K562 (cell line): Measurements from ENCODE around the gene SLCO3A1. TPM values are rescaled to one million over a fixed set of nuclear protein-coding genes. Genes with fewer than 3 reads are reported as not detected.

Source experiments
- ATAC-seq: fragments of 200-7000 bp; cut with Tn5 transposase; 3 replicates; pipeline ENCODE4 v1.9.1; 2020; ENCODE audit warnings: moderate library complexity
- BruUV-seq: library from RNA; stranded (reverse); fragments of 400-500 nt; replicated peaks from 2 replicates; lab custom pipeline; 2021; lab: Mats Ljungman, UMichigan
- CTCF ChIA-PET: fragments of 300-600 bp; formaldehyde crosslinking; extraction: SDS; loops from one replicate; lab custom pipeline; 2021; ENCODE audit warnings: low intra/inter-chr PET ratio; lab: Yijun Ruan, JAX
- POLR2A ChIA-PET: fragments of 300-600, 350-650 bp; sonication (Branson Sonifier 250); formaldehyde crosslinking; extraction: SDS; loops from one replicate; lab custom pipeline; 2021; ENCODE audit warnings: antibody characterized with exemption, inconsistent platforms; lab: Yijun Ruan, JAX
- DNase-seq, 4 experiments: peaks; one replicate each; pipeline versions ENCODE4 v3.0.0 to v3.0.0-alpha.2; 2011 to 2018; ENCODE audit warnings: low spot score in 3 of 4, mixed read lengths in 3 of 4; ENCODE audit errors: extremely low read depth in 1 of 4
- FAIRE-seq: peaks from 2 replicates; lab custom pipeline; 2011; peaks lifted over from hg19 to GRCh38; lab: Jason Lieb, UNC
- H2AFZ ChIP-seq: 2 replicates; pipeline ENCODE4 v1.6.0; 2011; ENCODE audit warnings: low read depth, low read length, control low read depth, inconsistent platforms
- H3K27ac ChIP-seq: fragments of 200-600 bp; 3 replicates; pipeline ENCODE4 v1.8.0; 2011; ENCODE audit warnings: low read depth, mild to moderate bottlenecking, control low read depth, inconsistent platforms, low read length, moderate library complexity, mixed read lengths; ENCODE audit errors: extremely low read depth
- H3K27me3 ChIP-seq, 2 experiments: fragments of 300-600 bp in 1 of 2; 2 replicates in 1 of 2; 3 replicates in 1 of 2; pipeline versions ENCODE4 v1.6.0 to v1.8.0; 2011; ENCODE audit warnings: inconsistent platforms in 2 of 2, low read length in 2 of 2, mild to moderate bottlenecking in 1 of 2, mixed read lengths in 1 of 2, moderate library complexity in 1 of 2; ENCODE audit not compliant: control insufficient read depth in 2 of 2, insufficient read depth in 2 of 2
- H3K36me3 ChIP-seq: fragments of 300-600 bp; 3 replicates; pipeline ENCODE4 v1.8.0; 2011; ENCODE audit warnings: mild to moderate bottlenecking, low read length, inconsistent platforms; ENCODE audit not compliant: control insufficient read depth, insufficient read depth
- H3K4me1 ChIP-seq, 2 experiments: fragments of 200-600 bp in 1 of 2; replicated peaks in 1 of 2; 2 replicates in 1 of 2; 3 replicates in 1 of 2; pipeline versions ENCODE4 v1.5.1 to v1.8.0; 2011; ENCODE audit warnings: inconsistent platforms in 2 of 2, low read length in 2 of 2, mild to moderate bottlenecking in 1 of 2, mixed read lengths in 1 of 2, moderate library complexity in 1 of 2; ENCODE audit not compliant: control insufficient read depth in 2 of 2, insufficient read depth in 2 of 2
- H3K4me2 ChIP-seq: 2 replicates; pipeline ENCODE4 v1.6.1; 2011; ENCODE audit warnings: low read length, control low read depth, inconsistent platforms, mixed read lengths; ENCODE audit not compliant: insufficient read depth
- H3K4me3 ChIP-seq: fragments of 200-600 bp; sonication (generic), shearing (Covaris generic); 2 replicates; pipeline ENCODE4 v1.5.1; 2016; ENCODE audit warnings: control low read depth, inconsistent platforms
- H3K79me2 ChIP-seq: fragments of 200-600 bp; 3 replicates; pipeline ENCODE4 v1.8.0; 2011; ENCODE audit warnings: low read length, inconsistent platforms; ENCODE audit not compliant: control insufficient read depth, insufficient read depth
- H3K9ac ChIP-seq, 2 experiments: 2 replicates each; pipeline versions ENCODE4 v1.6.0 to v1.6.1; 2011; ENCODE audit warnings: low read depth in 2 of 2, low read length in 2 of 2, control low read depth in 1 of 2, inconsistent platforms in 1 of 2, mild to moderate bottlenecking in 1 of 2, mixed read lengths in 1 of 2; ENCODE audit not compliant: insufficient read depth in 1 of 2
- H3K9me1 ChIP-seq: one replicate; pipeline ENCODE4 v1.6.0; 2011; ENCODE audit warnings: inconsistent platforms, mild to moderate bottlenecking, low read length, moderate library complexity; ENCODE audit not compliant: control insufficient read depth, insufficient read depth
- H3K9me3 ChIP-seq: replicated peaks from 2 replicates; pipeline ENCODE4 v1.5.1; 2011; ENCODE audit warnings: low read depth, low read length, inconsistent platforms; ENCODE audit not compliant: control insufficient read depth, insufficient read depth
- H4K20me1 ChIP-seq: replicated peaks from 2 replicates; pipeline ENCODE4 v1.6.1; 2011; ENCODE audit warnings: low read length, inconsistent platforms, mixed read lengths; ENCODE audit not compliant: control insufficient read depth, insufficient read depth
- ZNF140 ChIP-seq: fragments of 250-450 bp; sonication (Bioruptor Pico); IDR thresholded peaks from 2 replicates; pipeline ENCODE4 v1.8.0; 2021; ENCODE audit warnings: moderate library complexity, mild to moderate bottlenecking, inconsistent platforms
- WGBS: fragments of 100-300 bp; shearing (Covaris generic); methylation state at CpG from one replicate; pipeline ENCODE4 v1.1.6; 2016; ENCODE audit warnings: low coverage, mixed read lengths; ENCODE audit not compliant: insufficient coverage; ENCODE audit errors: missing lambda C conversion rate; 5-methylcytosine and 5-hydroxymethylcytosine counted together
- in situ Hi-C: fragments of 300-500 bp; cut with MboI; formaldehyde crosslinking; loops from 4 replicates; pipeline ENCODE4 v1.15.0; 2018; ENCODE audit warnings: inconsistent platforms, mixed read lengths
- intact Hi-C: fragments of 100-400 bp; cut with micrococcal nuclease; formaldehyde crosslinking; loops from 2 replicates; pipeline ENCODE4 v1.14.2; 2022
- polyA plus RNA-seq, 8 experiments: library from polyadenylated mRNA; depleted of rRNA in 4 of 8; stranded (reverse) in 5 of 8; unstranded in 3 of 8; fragments of >200 nt; fragmentation: Nextera tagmentation in 2 of 8; fragmentation: Illumina TruSeq in 1 of 8; extraction: Ambion mirVana in 2 of 8; extraction: Trizol in 1 of 8; gene quantifications; 2 replicates each; pipeline versions ENCODE4 v1.2.1 to v1.2.3, GENCODE V29; 2011 to 2014; ENCODE audit warnings: inconsistent platforms in 1 of 8, missing spikeins in 1 of 8
- total RNA-seq, 7 experiments: library from RNA; depleted of rRNA in 6 of 7; stranded (reverse); fragments of >200 nt in 6 of 7; fragmentation: Illumina TruSeq in 2 of 7; extraction: Trizol in 2 of 7; gene quantifications; 2 replicates each; pipeline versions ENCODE4 v1.2.1 to v1.2.3, GENCODE V29; 2011 to 2021; ENCODE audit warnings: low replicate concordance in 1 of 7
- TF ChIP-seq, protein P1 (sequence below): fragments of 200-600 bp; sonication (generic); IDR thresholded peaks from one replicate; pipeline ENCODE4 v1.6.1; 2012; ENCODE audit warnings: mild to moderate bottlenecking, low read depth, low read length, inconsistent platforms
- TF ChIP-seq, protein P2 (sequence below): fragments of 250-450 bp; sonication (Bioruptor Pico); IDR thresholded peaks from 2 replicates; pipeline ENCODE4 v1.5.0; 2021; ENCODE audit warnings: mild to moderate bottlenecking, borderline replicate concordance
- TF ChIP-seq, protein P3 (sequence below), 2 experiments: fragments of 200-800 bp in 1 of 2; sonication (Bioruptor generic) in 1 of 2; sonication (generic) in 1 of 2; formaldehyde crosslinking in 1 of 2; IDR thresholded peaks in 1 of 2; conservative IDR thresholded peaks in 1 of 2; 2 replicates each; pipeline versions ENCODE4 v1.5.0 to v1.6.1; 2016 to 2020; ENCODE audit warnings: missing compliant biosample characterization in 1 of 2, missing genetic modification characterization in 1 of 2, missing genetic modification reagents in 1 of 2

Gene SLCO3A1
- total and polyA plus RNA-seq, 9 of the 15 experiments (the other 6 are each of a cell fraction or from before 2014, with no cell fraction given) = 0.01 to 0.84 (median 0.06) TPM; not detected in 3

DNA sequence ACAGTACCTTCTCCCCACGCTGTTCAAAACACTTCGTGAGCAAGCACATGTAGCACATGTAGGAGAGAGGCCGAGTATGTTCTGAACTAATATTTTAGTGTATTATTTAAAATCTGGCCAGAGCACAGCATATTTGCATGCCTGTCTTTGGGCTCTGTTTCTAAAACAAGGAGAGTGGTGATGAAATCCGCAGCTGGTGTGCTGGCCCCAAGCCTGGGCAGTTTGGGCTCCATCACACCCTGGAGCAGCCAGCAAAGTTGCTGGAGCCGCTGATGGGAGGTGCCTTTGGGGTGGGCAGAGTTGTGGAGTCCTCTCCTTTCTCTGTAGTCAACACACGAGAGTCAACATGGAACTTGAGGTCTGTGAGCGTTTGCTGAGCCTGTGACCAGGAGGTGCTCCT lies 116.6 kb downstream of the SLCO3A1 start:
- no peak for FAIRE-seq
- in situ Hi-C loops = no loop called here
- Histone ChIP-seq H3K36me3 (no peaks in the 10 kb centered on the region), H3K9ac (no peak overlapping the region), H3K4me3 (no peak overlapping the region), H3K9me3 (no peaks in the 10 kb centered on the region), H3K79me2 (no peaks in the 10 kb centered on the region), H3K9me1 (no peaks in the 10 kb centered on the region), H4K20me1 (no peaks in the 10 kb centered on the region), H3K27ac (no peak overlapping the region), H3K4me2 (no peak overlapping the region), H2AFZ (no peak overlapping the region), H3K27me3 (peaks cover 0 to 29% of the 10 kb centered on the region in 2 experiments; a peak in 2 of 5 replicates), H3K4me1 (no peaks in the 10 kb centered on the region; a peak in 1 of 5 replicates)
- DNase-seq = no peak
- WGBS = 3% methylated on average over 7 of the region's 7 CpGs
- no TSS peak for BruUV-seq
- ChIA-PET POLR2A (no interaction called here), CTCF (no interaction called here)
- no peak for ATAC-seq
- intact Hi-C loops = no loop called here
- TF ChIP-seq, protein P1, sequence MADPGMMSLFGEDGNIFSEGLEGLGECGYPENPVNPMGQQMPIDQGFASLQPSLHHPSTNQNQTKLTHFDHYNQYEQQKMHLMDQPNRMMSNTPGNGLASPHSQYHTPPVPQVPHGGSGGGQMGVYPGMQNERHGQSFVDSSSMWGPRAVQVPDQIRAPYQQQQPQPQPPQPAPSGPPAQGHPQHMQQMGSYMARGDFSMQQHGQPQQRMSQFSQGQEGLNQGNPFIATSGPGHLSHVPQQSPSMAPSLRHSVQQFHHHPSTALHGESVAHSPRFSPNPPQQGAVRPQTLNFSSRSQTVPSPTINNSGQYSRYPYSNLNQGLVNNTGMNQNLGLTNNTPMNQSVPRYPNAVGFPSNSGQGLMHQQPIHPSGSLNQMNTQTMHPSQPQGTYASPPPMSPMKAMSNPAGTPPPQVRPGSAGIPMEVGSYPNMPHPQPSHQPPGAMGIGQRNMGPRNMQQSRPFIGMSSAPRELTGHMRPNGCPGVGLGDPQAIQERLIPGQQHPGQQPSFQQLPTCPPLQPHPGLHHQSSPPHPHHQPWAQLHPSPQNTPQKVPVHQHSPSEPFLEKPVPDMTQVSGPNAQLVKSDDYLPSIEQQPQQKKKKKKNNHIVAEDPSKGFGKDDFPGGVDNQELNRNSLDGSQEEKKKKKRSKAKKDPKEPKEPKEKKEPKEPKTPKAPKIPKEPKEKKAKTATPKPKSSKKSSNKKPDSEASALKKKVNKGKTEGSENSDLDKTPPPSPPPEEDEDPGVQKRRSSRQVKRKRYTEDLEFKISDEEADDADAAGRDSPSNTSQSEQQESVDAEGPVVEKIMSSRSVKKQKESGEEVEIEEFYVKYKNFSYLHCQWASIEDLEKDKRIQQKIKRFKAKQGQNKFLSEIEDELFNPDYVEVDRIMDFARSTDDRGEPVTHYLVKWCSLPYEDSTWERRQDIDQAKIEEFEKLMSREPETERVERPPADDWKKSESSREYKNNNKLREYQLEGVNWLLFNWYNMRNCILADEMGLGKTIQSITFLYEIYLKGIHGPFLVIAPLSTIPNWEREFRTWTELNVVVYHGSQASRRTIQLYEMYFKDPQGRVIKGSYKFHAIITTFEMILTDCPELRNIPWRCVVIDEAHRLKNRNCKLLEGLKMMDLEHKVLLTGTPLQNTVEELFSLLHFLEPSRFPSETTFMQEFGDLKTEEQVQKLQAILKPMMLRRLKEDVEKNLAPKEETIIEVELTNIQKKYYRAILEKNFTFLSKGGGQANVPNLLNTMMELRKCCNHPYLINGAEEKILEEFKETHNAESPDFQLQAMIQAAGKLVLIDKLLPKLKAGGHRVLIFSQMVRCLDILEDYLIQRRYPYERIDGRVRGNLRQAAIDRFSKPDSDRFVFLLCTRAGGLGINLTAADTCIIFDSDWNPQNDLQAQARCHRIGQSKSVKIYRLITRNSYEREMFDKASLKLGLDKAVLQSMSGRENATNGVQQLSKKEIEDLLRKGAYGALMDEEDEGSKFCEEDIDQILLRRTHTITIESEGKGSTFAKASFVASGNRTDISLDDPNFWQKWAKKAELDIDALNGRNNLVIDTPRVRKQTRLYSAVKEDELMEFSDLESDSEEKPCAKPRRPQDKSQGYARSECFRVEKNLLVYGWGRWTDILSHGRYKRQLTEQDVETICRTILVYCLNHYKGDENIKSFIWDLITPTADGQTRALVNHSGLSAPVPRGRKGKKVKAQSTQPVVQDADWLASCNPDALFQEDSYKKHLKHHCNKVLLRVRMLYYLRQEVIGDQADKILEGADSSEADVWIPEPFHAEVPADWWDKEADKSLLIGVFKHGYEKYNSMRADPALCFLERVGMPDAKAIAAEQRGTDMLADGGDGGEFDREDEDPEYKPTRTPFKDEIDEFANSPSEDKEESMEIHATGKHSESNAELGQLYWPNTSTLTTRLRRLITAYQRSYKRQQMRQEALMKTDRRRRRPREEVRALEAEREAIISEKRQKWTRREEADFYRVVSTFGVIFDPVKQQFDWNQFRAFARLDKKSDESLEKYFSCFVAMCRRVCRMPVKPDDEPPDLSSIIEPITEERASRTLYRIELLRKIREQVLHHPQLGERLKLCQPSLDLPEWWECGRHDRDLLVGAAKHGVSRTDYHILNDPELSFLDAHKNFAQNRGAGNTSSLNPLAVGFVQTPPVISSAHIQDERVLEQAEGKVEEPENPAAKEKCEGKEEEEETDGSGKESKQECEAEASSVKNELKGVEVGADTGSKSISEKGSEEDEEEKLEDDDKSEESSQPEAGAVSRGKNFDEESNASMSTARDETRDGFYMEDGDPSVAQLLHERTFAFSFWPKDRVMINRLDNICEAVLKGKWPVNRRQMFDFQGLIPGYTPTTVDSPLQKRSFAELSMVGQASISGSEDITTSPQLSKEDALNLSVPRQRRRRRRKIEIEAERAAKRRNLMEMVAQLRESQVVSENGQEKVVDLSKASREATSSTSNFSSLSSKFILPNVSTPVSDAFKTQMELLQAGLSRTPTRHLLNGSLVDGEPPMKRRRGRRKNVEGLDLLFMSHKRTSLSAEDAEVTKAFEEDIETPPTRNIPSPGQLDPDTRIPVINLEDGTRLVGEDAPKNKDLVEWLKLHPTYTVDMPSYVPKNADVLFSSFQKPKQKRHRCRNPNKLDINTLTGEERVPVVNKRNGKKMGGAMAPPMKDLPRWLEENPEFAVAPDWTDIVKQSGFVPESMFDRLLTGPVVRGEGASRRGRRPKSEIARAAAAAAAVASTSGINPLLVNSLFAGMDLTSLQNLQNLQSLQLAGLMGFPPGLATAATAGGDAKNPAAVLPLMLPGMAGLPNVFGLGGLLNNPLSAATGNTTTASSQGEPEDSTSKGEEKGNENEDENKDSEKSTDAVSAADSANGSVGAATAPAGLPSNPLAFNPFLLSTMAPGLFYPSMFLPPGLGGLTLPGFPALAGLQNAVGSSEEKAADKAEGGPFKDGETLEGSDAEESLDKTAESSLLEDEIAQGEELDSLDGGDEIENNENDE = no peak
- TF ChIP-seq, protein P2, sequence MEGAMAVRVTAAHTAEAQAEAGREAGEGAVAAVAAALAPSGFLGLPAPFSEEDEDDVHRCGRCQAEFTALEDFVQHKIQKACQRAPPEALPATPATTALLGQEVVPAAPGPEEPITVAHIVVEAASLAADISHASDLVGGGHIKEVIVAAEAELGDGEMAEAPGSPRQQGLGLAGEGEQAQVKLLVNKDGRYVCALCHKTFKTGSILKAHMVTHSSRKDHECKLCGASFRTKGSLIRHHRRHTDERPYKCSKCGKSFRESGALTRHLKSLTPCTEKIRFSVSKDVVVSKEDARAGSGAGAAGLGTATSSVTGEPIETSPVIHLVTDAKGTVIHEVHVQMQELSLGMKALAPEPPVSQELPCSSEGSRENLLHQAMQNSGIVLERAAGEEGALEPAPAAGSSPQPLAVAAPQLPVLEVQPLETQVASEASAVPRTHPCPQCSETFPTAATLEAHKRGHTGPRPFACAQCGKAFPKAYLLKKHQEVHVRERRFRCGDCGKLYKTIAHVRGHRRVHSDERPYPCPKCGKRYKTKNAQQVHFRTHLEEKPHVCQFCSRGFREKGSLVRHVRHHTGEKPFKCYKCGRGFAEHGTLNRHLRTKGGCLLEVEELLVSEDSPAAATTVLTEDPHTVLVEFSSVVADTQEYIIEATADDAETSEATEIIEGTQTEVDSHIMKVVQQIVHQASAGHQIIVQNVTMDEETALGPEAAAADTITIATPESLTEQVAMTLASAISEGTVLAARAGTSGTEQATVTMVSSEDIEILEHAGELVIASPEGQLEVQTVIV = no peak
- TF ChIP-seq, protein P3, sequence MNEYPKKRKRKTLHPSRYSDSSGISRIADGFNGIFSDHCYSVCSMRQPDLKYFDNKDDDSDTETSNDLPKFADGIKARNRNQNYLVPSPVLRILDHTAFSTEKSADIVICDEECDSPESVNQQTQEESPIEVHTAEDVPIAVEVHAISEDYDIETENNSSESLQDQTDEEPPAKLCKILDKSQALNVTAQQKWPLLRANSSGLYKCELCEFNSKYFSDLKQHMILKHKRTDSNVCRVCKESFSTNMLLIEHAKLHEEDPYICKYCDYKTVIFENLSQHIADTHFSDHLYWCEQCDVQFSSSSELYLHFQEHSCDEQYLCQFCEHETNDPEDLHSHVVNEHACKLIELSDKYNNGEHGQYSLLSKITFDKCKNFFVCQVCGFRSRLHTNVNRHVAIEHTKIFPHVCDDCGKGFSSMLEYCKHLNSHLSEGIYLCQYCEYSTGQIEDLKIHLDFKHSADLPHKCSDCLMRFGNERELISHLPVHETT (CRISPR knock-in tag; conservative IDR thresholded peaks at IDR 0.05 in 1 of 2, IDR thresholded peaks at IDR 0.05 in 1 of 2) = no peak
- TF ChIP-seq ZNF140 = no peak
